Neural progenitor cell (in vitro differentiated cells): Measurements from ENCODE around the gene MTCL1. TPM values are rescaled to one million over a fixed set of nuclear protein-coding genes. Genes with fewer than 3 reads are reported as not detected.
A peak's percentile ranks its signal among the peaks of the same experiment; 100 is the strongest.

ENCODE experiments used
- DNase-seq: peaks from one replicate; pipeline ENCODE4 v3.0.0-alpha.2; 2016; ENCODE audit warnings: low spot score
- H2AFZ ChIP-seq: fragments of 200-600 bp; sonication (generic); replicated peaks from 2 replicates; pipeline ENCODE4 v1.6.1; 2016; ENCODE audit warnings: antibody characterized with exemption
- H3F3A ChIP-seq: fragments of 200-600 bp; sonication (generic); 2 replicates; pipeline ENCODE4 v1.6.1; 2016; ENCODE audit warnings: antibody characterized with exemption, low read depth
- H3K27ac ChIP-seq: fragments of 200-600 bp; sonication (generic); 2 replicates; pipeline ENCODE4 v1.5.1; 2016; ENCODE audit warnings: mild to moderate bottlenecking
- H3K27me3 ChIP-seq: fragments of 200-600 bp; sonication (generic); 2 replicates; pipeline ENCODE4 v1.6.1; 2016; ENCODE audit warnings: mild to moderate bottlenecking, moderate library complexity
- H3K36me3 ChIP-seq: fragments of 200-600 bp; sonication (generic); 2 replicates; pipeline ENCODE4 v1.5.1; 2016
- H3K4me1 ChIP-seq: fragments of 200-600 bp; sonication (generic); 2 replicates; pipeline ENCODE4 v1.6.1; 2016; ENCODE audit warnings: mixed run types
- H3K4me2 ChIP-seq: fragments of 200-600 bp; sonication (generic); 2 replicates; pipeline ENCODE4 v1.6.1; 2016
- H3K4me3 ChIP-seq: fragments of 200-600 bp; sonication (generic); 2 replicates; pipeline ENCODE4 v1.5.1; 2016
- H3K79me2 ChIP-seq: fragments of 200-600 bp; sonication (generic); 2 replicates; pipeline ENCODE4 v1.6.1; 2016; ENCODE audit warnings: low read depth
- H3K9ac ChIP-seq: fragments of 200-600 bp; sonication (generic); 2 replicates; pipeline ENCODE4 v1.6.1; 2016
- H3K9me3 ChIP-seq: fragments of 200-600 bp; sonication (generic); 2 replicates; pipeline ENCODE4 v1.5.1; 2016; ENCODE audit warnings: low read depth
- H4K20me1 ChIP-seq: fragments of 200-600 bp; sonication (generic); 2 replicates; pipeline ENCODE4 v1.6.1; 2016; ENCODE audit warnings: low read depth
- H3K27ac Mint-ChIP-seq: 3 replicates; pipeline ENCODE4 v1.8.0; 2021; ENCODE audit warnings: mixed read lengths
- H3K27me3 Mint-ChIP-seq: 2 replicates; pipeline ENCODE4 v1.8.0; 2022; ENCODE audit warnings: low read depth, mild to moderate bottlenecking, inconsistent platforms, moderate library complexity, mixed read lengths; ENCODE audit not compliant: insufficient read depth
- H3K36me3 Mint-ChIP-seq: 3 replicates; pipeline ENCODE4 v1.8.0; 2021; ENCODE audit warnings: mixed read lengths
- H3K4me1 Mint-ChIP-seq: 3 replicates; pipeline ENCODE4 v1.8.0; 2021; ENCODE audit warnings: mixed read lengths
- H3K4me3 Mint-ChIP-seq: 3 replicates; pipeline ENCODE4 v1.8.0; 2021; ENCODE audit warnings: mild to moderate bottlenecking, moderate library complexity, mixed read lengths
- H3K9me3 Mint-ChIP-seq: 3 replicates; pipeline ENCODE4 v1.8.0; 2020; ENCODE audit warnings: mixed read lengths
- EZH2 ChIP-seq: fragments of 200-600 bp; sonication (generic); IDR thresholded peaks from 2 replicates; pipeline ENCODE4 v1.6.1; 2017; ENCODE audit warnings: antibody characterized with exemption, mild to moderate bottlenecking, moderate library complexity
- EZH2phosphoT487 ChIP-seq: fragments of 200-600 bp; sonication (generic); IDR thresholded peaks from 2 replicates; pipeline ENCODE4 v1.6.1; 2017; ENCODE audit warnings: antibody characterized with exemption
- total RNA-seq: library from RNA; depleted of rRNA; stranded (reverse); fragments of >200 nt; gene quantifications from 2 replicates; pipeline ENCODE4 v1.2.3, GENCODE V29; 2015; ENCODE audit warnings: low replicate concordance
- TF ChIP-seq, protein P1 (sequence below): fragments of 200-600 bp; sonication (generic); IDR thresholded peaks from 2 replicates; pipeline ENCODE4 v1.5.1; 2017; ENCODE audit warnings: antibody characterized with exemption, mild to moderate bottlenecking

The MTCL1 gene
- total RNA-seq, 1 donor from 2014 or later = 36.9 TPM

DNA sequence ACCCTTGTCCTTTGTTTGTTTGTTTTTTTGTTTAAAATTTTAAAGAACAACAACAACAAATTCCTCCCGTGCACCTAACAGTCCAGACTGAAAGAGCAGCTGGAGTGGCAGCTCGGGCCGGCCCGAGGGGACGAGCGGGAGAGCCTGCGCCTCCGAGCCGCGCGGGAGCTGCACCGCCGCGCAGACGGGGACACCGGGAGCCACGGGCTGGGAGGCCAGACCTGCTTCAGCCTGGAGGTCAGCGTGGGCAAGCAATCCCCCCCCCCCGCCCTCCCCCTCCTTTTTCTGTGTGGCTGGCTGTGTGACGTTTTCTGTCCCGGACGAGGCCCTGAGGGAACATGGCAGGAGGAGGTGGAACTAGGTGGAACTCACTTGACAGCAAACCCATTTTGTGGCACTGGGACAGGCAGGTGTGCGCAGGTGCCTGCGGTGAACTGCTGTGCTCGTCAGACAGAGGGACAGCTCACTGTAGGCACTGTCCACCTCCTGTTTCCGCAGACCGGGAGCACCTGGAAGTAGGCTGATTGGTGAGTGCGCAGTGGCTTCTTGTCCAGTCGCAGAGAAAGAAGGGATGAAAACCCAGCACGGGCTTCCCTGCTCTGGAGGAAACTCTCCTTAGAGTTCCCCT is 80.6 kb downstream of the MTCL1 start:
- H3K27me3 ChIP-seq = no peaks in the 10 kb centered on the region
- no peaks in the 10 kb centered on the region for H3K9me3 ChIP-seq
- Mint-ChIP-seq H3K4me3 (no peak overlapping the region), H3K9me3 (no peaks in the 10 kb centered on the region), H3K27ac (peak overlapping the region; percentile 9), H3K36me3 (peaks cover 11% of the 10 kb centered on the region), H3K4me1 (peaks cover 49% of the 10 kb centered on the region), H3K27me3 (peaks cover 8% of the 10 kb centered on the region)
- H3K4me3 ChIP-seq = no peak overlapping the region
- H3K4me2 ChIP-seq = no peak overlapping the region
- no peaks in the 10 kb centered on the region for H3K36me3 ChIP-seq
- H3K4me1 ChIP-seq = peaks cover 47% of the 10 kb centered on the region
- no peak for DNase-seq
- H3K9ac ChIP-seq = no peak overlapping the region
- TF ChIP-seq, protein P1, sequence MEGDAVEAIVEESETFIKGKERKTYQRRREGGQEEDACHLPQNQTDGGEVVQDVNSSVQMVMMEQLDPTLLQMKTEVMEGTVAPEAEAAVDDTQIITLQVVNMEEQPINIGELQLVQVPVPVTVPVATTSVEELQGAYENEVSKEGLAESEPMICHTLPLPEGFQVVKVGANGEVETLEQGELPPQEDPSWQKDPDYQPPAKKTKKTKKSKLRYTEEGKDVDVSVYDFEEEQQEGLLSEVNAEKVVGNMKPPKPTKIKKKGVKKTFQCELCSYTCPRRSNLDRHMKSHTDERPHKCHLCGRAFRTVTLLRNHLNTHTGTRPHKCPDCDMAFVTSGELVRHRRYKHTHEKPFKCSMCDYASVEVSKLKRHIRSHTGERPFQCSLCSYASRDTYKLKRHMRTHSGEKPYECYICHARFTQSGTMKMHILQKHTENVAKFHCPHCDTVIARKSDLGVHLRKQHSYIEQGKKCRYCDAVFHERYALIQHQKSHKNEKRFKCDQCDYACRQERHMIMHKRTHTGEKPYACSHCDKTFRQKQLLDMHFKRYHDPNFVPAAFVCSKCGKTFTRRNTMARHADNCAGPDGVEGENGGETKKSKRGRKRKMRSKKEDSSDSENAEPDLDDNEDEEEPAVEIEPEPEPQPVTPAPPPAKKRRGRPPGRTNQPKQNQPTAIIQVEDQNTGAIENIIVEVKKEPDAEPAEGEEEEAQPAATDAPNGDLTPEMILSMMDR = no peak
- TF ChIP-seq EZH2phosphoT487 = no peak
- no peak for TF ChIP-seq EZH2
- no peaks in the 10 kb centered on the region for H4K20me1 ChIP-seq
- no peak overlapping the region for H3K27ac ChIP-seq
- peaks cover 7% of the 10 kb centered on the region for H3K79me2 ChIP-seq
- H2AFZ ChIP-seq = no peak overlapping the region
- H3F3A ChIP-seq = no peaks in the 10 kb centered on the region

GRCh38 chr18:8786483-8787370 is 81.4 kb downstream of the MTCL1 start:
- Mint-ChIP-seq H3K9me3 (no peaks in the 10 kb centered on the region), H3K27me3 (peaks cover 5% of the 10 kb centered on the region), H3K4me3 (no peak overlapping the region), H3K4me1 (peaks cover 43% of the 10 kb centered on the region), H3K27ac (peak overlapping the region; percentile 9), H3K36me3 (peaks cover 9% of the 10 kb centered on the region)
- DNase-seq = no peak
- Histone ChIP-seq H3K4me2 (no peak overlapping the region), H3K9ac (no peak overlapping the region), H3K9me3 (no peaks in the 10 kb centered on the region), H3K79me2 (peaks cover 7% of the 10 kb centered on the region), H3K4me3 (no peak overlapping the region), H3K27me3 (no peaks in the 10 kb centered on the region), H2AFZ (no peak overlapping the region), H3K27ac (peak overlapping the region; percentile 62), H4K20me1 (no peaks in the 10 kb centered on the region), H3K36me3 (no peaks in the 10 kb centered on the region), H3F3A (no peaks in the 10 kb centered on the region), H3K4me1 (peaks cover 41% of the 10 kb centered on the region)
- TF ChIP-seq, protein P1 = no peak
- TF ChIP-seq EZH2phosphoT487 (no peak), EZH2 (no peak)

- Mint-ChIP-seq H3K36me3 (peaks cover 8% of the 10 kb centered on the region), H3K27ac (peak overlapping the region; percentile 59), H3K4me1 (peaks cover 37% of the 10 kb centered on the region), H3K9me3 (no peaks in the 10 kb centered on the region), H3K4me3 (no peak overlapping the region), H3K27me3 (peaks cover 4% of the 10 kb centered on the region)
- peaks cover 5% of the 10 kb centered on the region for H3K79me2 ChIP-seq
- H2AFZ ChIP-seq = no peak overlapping the region
- no peaks in the 10 kb centered on the region for H3K27me3 ChIP-seq
- peak; percentile 58 for DNase-seq
- peaks cover 35% of the 10 kb centered on the region for H3K4me1 ChIP-seq
- H3K9ac ChIP-seq = no peak overlapping the region
- TF ChIP-seq EZH2phosphoT487 = no peak
- TF ChIP-seq, protein P1 = peak; percentile 20
- H3K36me3 ChIP-seq = no peaks in the 10 kb centered on the region
- no peaks in the 10 kb centered on the region for H3F3A ChIP-seq
- no peaks in the 10 kb centered on the region for H4K20me1 ChIP-seq
- H3K4me3 ChIP-seq = no peak overlapping the region
- H3K4me2 ChIP-seq = no peak overlapping the region
- no peak overlapping the region for H3K27ac ChIP-seq
- no peaks in the 10 kb centered on the region for H3K9me3 ChIP-seq
These were observed 82.0 kb downstream of the MTCL1 start for GRCh38 chr18:8787371-8787670.
